GM12878 (cell line): ENCODE data around the gene COPS6.

Source experiments
- BRCA1 ChIP-seq: IDR thresholded peaks from 2 replicates; pipeline ENCODE4 v1.6.1; 2011; ENCODE audit warnings: low read depth, low read length, improper control_type of control experiment
- CHD2 ChIP-seq: IDR thresholded peaks from 2 replicates; pipeline ENCODE4 v1.6.1; 2011; ENCODE audit warnings: low read depth, low read length, improper control_type of control experiment, borderline replicate concordance
- CTCF ChIP-seq, 3 experiments: IDR thresholded peaks in 2 of 3; conservative IDR thresholded peaks in 1 of 3; 2 replicates each; pipeline ENCODE4 v1.5.1; 2011; ENCODE audit warnings: low read depth in 3 of 3, low read length in 3 of 3, mild to moderate bottlenecking in 3 of 3, control low read depth in 2 of 3, moderate library complexity in 2 of 3, inconsistent platforms in 1 of 3, mixed read lengths in 1 of 3; ENCODE audit not compliant: control insufficient read depth in 2 of 3, insufficient read depth in 1 of 3; ENCODE audit errors: extremely low read depth in 1 of 3
- EP300 ChIP-seq, 2 experiments: fragments of 150-350 bp in 1 of 2; IDR thresholded peaks; 2 replicates each; pipeline ENCODE4 v1.6.1; 2011 to 2012; ENCODE audit warnings: low read depth in 2 of 2, low read length in 2 of 2, borderline replicate concordance in 1 of 2, improper control_type of control experiment in 1 of 2, inconsistent platforms in 1 of 2; ENCODE audit not compliant: control insufficient read depth in 1 of 2
- HCFC1 ChIP-seq: fragments of 150-350 bp; IDR thresholded peaks from 2 replicates; pipeline ENCODE4 v1.6.1; 2014; ENCODE audit warnings: low read length
- IRF3 ChIP-seq: fragments of 450-650 bp; IDR thresholded peaks from 2 replicates; pipeline ENCODE4 v1.6.1; 2014; ENCODE audit warnings: mild to moderate bottlenecking
- KAT2A ChIP-seq: conservative IDR thresholded peaks from 2 replicates; pipeline ENCODE4 v1.6.1; 2011; ENCODE audit warnings: low read depth, low read length; ENCODE audit not compliant: control insufficient read depth
- NBN ChIP-seq: fragments of 450-650 bp; IDR thresholded peaks from 2 replicates; pipeline ENCODE4 v1.6.1; 2016
- POLR2A ChIP-seq: IDR thresholded peaks from 2 replicates; pipeline ENCODE4 v1.6.1; 2011; ENCODE audit warnings: low read depth, mild to moderate bottlenecking, low read length
- POLR2AphosphoS2 ChIP-seq: IDR thresholded peaks from 2 replicates; pipeline ENCODE4 v1.6.1; 2011; ENCODE audit warnings: low read depth, mild to moderate bottlenecking, low read length, improper control_type of control experiment, moderate library complexity
- RELA ChIP-seq: fragments of 450-650 bp; IDR thresholded peaks from 2 replicates; pipeline ENCODE4 v1.8.0; 2014; ENCODE audit warnings: borderline replicate concordance; ENCODE audit not compliant: partially characterized antibody
- SMAD1 ChIP-seq: fragments of 450-650 bp; IDR thresholded peaks from 2 replicates; pipeline ENCODE4 v1.6.1; 2018; ENCODE audit warnings: mild to moderate bottlenecking, low read depth; ENCODE audit not compliant: partially characterized antibody
- ZNF384 ChIP-seq: IDR thresholded peaks from 2 replicates; pipeline ENCODE4 v1.6.1; 2012; ENCODE audit warnings: low read depth, mild to moderate bottlenecking, low read length, improper control_type of control experiment, borderline replicate concordance
- TF ChIP-seq, protein P1 (sequence below): IDR thresholded peaks from 2 replicates; pipeline ENCODE4 v1.6.1; 2011; ENCODE audit warnings: borderline replicate concordance, low read depth, mild to moderate bottlenecking, moderate library complexity, mixed read lengths, low read length; ENCODE audit not compliant: insufficient read depth; ENCODE audit errors: extremely low read length

DNA sequence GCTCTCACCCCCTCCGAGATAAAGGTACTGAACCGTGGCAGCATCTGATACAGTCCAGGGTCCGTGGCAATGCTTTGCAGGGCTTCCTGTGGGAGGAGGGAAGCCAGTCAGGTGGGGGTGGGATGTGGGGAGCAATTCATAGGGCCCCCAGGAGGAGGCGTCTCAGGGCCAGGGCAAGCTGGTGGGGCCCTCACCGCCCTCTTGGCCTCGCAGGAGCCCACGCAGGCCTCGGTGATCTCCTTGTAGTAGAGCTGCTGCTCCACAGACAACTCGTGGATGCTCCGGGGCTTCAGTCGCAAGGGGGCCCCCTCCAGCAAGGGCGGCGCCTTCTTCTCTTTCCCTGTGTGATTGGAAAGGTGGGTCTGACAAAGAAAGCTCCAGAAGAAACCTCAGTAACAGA is 23.1 kb downstream of the COPS6 start:
- TF ChIP-seq CTCF (IDR thresholded peaks at IDR 0.05 in 2 of 3, conservative IDR thresholded peaks at IDR 0.05 in 1 of 3; ENCODE audit: control insufficient read depth in 2 of 3, extremely low read depth in 1 of 3, insufficient read depth in 1 of 3, low read depth in 3 of 3, low read length in 3 of 3) (no peak), RELA (no peak), BRCA1 (no peak), NBN (no peak), SMAD1 (no peak), EP300 (IDR thresholded peaks at IDR 0.05; ENCODE audit: borderline replicate concordance in 1 of 2, control insufficient read depth in 1 of 2, low read depth in 2 of 2, low read length in 2 of 2) (no peak), ZNF384 (no peak), IRF3 (no peak), POLR2A (no peak), CHD2 (no peak), KAT2A (no peak), HCFC1 (no peak), POLR2AphosphoS2 (no peak)
- TF ChIP-seq, protein P1, sequence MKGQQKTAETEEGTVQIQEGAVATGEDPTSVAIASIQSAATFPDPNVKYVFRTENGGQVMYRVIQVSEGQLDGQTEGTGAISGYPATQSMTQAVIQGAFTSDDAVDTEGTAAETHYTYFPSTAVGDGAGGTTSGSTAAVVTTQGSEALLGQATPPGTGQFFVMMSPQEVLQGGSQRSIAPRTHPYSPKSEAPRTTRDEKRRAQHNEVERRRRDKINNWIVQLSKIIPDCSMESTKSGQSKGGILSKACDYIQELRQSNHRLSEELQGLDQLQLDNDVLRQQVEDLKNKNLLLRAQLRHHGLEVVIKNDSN = no peak
